Measurements from ENCODE around the gene ZNFX1. TPM values are rescaled to one million over a fixed set of nuclear protein-coding genes. Genes with fewer than 3 reads are reported as not detected.

ZNFX1 gene
- total and polyA plus RNA-seq, 9 of the 15 experiments (the other 6 are each of a cell fraction or from before 2014, with no cell fraction given), result 3.8 to 13.8 (median 10.3) TPM

- TF ChIP-seq MAFG (tag; conservative IDR thresholded peaks at IDR 0.05), result peak; percentile 74
- TF ChIP-seq KLF6 (CRISPR knock-in tag; IDR thresholded peaks at IDR 0.05; ENCODE audit: borderline replicate concordance), result no peak
- no peak for TF ChIP-seq TBP (optimal IDR thresholded peaks at IDR 0.05; ENCODE audit: low read depth, low read length)
- TF ChIP-seq TRIM28 (IDR thresholded peaks at IDR 0.05), result no peak
- TF ChIP-seq BRF1 (IDR thresholded peaks at IDR 0.05; ENCODE audit: borderline replicate concordance, extremely low read depth, insufficient read length), result no peak
- TF ChIP-seq BMI1 (IDR thresholded peaks at IDR 0.05; ENCODE audit: low read length), result no peak
- no peak for TF ChIP-seq ELF4 (CRISPR knock-in tag; IDR thresholded peaks at IDR 0.05)
- no peak for TF ChIP-seq E4F1 (CRISPR knock-in tag; IDR thresholded peaks at IDR 0.05; ENCODE audit: borderline replicate concordance)
- TF ChIP-seq KDM2B (CRISPR knock-in tag; IDR thresholded peaks at IDR 0.05), result no peak
- TF ChIP-seq IRF1 (CRISPR knock-in tag; IDR thresholded peaks at IDR 0.05; ENCODE audit: borderline replicate concordance), result no peak; the same call in 1 of the 2 replicates
- no peak for TF ChIP-seq RFX1 (IDR thresholded peaks at IDR 0.05)
- no peak for TF ChIP-seq ESRRB (CRISPR knock-in tag; IDR thresholded peaks at IDR 0.05; ENCODE audit: borderline replicate concordance)
- no peak for TF ChIP-seq KDM4B (IDR thresholded peaks at IDR 0.05; ENCODE audit: borderline replicate concordance in 2 of 2, low read depth in 1 of 2)
- TF ChIP-seq, protein P1, sequence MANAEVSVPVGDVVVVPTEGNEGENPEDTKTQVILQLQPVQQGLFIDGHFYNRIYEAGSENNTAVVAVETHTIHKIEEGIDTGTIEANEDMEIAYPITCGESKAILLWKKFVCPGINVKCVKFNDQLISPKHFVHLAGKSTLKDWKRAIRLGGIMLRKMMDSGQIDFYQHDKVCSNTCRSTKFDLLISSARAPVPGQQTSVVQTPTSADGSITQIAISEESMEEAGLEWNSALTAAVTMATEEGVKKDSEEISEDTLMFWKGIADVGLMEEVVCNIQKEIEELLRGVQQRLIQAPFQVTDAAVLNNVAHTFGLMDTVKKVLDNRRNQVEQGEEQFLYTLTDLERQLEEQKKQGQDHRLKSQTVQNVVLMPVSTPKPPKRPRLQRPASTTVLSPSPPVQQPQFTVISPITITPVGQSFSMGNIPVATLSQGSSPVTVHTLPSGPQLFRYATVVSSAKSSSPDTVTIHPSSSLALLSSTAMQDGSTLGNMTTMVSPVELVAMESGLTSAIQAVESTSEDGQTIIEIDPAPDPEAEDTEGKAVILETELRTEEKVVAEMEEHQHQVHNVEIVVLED (CRISPR knock-in tag; IDR thresholded peaks at IDR 0.05), result no peak
- TF ChIP-seq NFATC3 (IDR thresholded peaks at IDR 0.05), result no peak
- no peak for TF ChIP-seq POLR2A (conservative IDR thresholded peaks at IDR 0.05)
- TF ChIP-seq ZNF146 (CRISPR knock-in tag; IDR thresholded peaks at IDR 0.05; ENCODE audit: unreplicated experiment), result no peak
- no peak for TF ChIP-seq RBM25 (IDR thresholded peaks at IDR 0.05; ENCODE audit: low read depth, low read length, severe bottlenecking)
- 0 out of 2 replicates have a peak, but pooled peaks have one; percentile 4 for TF ChIP-seq DPF2 (IDR thresholded peaks at IDR 0.05)
- no peak; the same call in 1 of the 2 replicates for TF ChIP-seq SUPT5H (IDR thresholded peaks at IDR 0.05)
- no peak for TF ChIP-seq USF1 (CRISPR knock-in tag; IDR thresholded peaks at IDR 0.05)
- TF ChIP-seq ZNF282 (CRISPR knock-in tag; IDR thresholded peaks at IDR 0.05), result no peak
- TF ChIP-seq MCM3 (IDR thresholded peaks at IDR 0.05), result no peak
- TF ChIP-seq ZNF583 (CRISPR knock-in tag; IDR thresholded peaks at IDR 0.05), result no peak
- TF ChIP-seq BRD4 (IDR thresholded peaks at IDR 0.05), result peak; percentile 80; the same call in 1 of the 2 replicates
- TF ChIP-seq CBX3 (IDR thresholded peaks at IDR 0.05; ENCODE audit: borderline replicate concordance in 1 of 2, low read length in 2 of 2), result no peak; a peak in 1 of 3 replicates
Measured at GRCh38 chr20:49278818-49279676, 1.2 kb upstream of the ZNFX1 start (continued).
